NK-92 (cell line): Measurements from ENCODE around the gene CCNQ.
"Not testable (repeated sequence)": the region's sequence is repeated elsewhere in the genome, so short reads cannot be mapped to it uniquely, and the experiment has no call there.

Experiments used
- DNase-seq: peaks from one replicate; lab custom pipeline; 2025; ENCODE audit not compliant: unreplicated experiment; lab: John Stamatoyannopoulos, UW

CCNQ gene

DNA sequence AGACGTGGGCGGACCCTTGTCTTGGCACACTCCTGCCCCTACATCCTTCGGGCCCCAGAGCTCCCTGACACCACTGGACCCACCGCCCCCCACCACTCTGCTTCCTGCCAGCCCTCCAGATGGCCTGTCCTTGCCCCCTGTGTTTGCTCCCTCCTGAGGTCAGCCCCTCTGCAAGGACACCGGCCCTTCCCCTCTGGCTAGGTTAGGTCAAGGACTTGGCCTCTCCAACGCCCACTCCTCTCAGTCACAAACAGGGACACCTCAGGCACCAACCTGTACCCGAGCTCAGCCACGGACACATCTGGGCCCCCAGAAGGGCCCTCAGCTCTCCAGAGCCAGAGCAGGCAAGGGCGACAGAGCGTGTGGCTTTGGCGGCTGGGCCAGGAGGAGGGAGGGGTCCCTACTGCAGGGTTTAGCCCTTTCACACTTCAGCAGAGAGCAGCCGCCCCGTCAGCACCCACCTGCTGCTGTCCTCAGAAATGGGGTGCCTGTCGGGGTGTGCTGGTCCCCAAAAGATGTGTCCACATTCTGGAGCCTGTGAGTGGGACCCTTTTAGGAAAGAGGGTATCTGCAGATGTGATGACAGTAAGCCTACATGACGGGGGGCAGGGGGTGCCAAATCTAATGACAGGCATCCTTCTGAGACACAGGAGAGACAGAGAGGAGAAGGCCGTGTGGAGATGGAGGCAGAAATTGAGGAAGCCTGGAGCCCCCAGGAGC is 24.5 kb upstream of the CCNQ start:
- no peak for DNase-seq

DNA sequence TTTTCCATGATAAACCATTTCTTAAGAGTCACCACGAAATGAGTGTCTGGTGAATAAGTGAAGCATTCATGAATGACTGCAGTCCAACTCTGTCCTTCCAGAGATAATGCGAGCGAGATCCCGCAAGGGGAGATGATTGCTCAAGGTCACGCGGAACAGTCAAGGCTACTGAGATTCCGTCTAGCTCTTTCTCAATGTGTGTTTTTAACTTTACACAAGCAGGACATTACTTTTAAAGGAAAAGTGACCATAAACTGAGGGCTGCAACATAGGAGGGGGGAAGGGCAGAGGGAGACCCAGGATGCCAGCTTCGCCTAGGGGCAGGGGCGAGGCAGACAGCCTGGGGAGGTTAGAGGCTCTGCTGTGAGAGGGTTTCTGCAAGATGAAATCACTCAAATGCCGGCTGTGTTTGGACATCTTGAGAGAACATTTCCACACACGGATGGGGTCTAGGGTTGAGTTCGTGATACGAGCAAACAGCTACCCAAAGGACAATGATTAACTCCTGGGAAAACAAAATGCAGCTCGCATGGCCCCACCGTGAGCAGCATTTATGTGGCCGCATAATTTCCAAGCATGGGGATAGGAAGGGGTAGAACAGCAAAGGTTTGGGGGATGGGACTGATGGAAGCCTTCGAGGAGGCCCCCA is 23.8 kb upstream of the CCNQ start:
- no peak for DNase-seq

DNA sequence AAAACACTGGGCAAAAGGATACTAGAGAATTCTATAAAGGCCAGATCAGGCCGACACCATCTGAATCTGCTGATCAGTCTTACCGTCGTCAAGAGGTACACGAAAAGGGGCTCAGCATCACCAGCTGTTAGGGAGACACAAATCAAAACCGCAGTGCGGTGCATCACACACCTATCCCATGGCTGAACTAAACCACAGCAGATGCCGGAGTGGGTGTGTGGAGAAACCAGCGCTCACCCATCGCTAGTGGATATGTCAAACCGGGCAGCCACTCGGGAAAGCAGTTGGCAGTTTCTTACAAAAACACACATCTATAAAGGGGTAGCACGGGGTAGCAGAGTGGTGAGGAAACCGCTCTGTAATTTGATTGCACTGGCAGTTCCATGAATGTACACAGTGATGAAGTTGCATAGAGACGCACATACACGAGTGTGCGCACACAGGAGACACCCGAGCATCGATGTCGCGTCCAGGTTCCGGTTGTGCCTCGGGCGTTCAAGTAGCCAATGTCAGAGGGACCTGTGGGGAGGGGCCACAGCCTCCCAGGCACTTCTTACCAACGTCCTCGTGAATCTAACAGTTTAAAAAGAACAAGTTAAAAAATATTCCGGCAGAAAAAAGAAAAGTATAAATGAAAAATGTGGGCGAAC is 23.1 kb upstream of the CCNQ start:
- no peak for DNase-seq

DNA sequence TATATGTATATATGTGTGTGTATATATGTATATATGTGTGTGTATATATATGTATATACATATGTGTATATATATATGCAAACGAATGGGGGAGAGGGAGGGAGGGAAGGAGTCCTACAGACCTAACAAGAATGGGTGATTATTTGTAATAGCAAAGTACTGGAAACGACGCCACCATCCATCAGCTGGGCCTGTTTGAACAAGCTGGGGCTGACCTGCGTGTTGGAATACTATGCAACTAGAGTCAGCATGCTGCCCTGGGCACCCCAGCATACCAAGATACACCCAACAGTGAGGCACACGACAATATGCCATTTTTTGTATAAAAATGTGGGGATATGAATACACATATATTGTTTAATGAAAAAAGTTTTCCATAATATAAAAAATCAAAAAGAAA is 21.6 kb upstream of the CCNQ start:
- no peak for DNase-seq

DNA sequence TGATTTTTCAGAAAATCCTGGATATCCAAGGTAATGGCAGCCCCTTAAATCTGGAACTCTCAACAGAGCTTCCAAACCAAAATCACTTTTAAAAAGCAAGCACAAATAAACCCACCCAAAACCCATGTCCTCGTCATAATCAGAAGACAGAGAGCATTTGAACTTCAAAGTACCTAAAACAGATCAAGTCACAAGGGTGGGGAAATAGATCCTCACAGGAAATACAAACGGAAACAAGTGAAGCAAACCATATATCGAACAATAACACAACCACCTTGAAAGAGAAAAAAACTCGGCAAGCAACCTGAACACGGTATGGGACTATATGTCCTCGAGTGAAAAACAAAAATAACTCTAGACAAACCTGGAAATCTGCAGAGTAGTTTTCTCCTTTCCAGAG is 15.9 kb upstream of the CCNQ start:
- DNase-seq, result no peak

DNA sequence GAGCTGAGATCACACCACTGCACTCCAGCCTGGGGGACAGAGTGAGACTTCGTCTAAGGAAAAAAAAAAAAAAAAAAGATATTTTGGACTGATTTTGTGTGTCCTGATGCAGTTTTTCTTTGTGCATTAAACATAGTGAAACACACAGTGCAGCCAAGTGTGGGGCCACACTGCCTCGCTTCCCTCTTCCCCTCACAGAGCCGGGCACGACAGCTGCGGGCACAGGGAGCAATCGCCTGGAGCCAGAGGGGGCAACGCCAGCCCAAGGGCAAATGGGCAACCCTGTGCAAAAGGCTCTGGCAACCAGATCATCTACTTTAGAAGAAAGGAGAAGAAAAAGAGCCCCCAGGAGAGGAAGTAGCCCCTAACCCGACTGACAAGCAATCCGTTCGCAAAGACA is 13.5 kb upstream of the CCNQ start:
- DNase-seq, result no peak

DNA sequence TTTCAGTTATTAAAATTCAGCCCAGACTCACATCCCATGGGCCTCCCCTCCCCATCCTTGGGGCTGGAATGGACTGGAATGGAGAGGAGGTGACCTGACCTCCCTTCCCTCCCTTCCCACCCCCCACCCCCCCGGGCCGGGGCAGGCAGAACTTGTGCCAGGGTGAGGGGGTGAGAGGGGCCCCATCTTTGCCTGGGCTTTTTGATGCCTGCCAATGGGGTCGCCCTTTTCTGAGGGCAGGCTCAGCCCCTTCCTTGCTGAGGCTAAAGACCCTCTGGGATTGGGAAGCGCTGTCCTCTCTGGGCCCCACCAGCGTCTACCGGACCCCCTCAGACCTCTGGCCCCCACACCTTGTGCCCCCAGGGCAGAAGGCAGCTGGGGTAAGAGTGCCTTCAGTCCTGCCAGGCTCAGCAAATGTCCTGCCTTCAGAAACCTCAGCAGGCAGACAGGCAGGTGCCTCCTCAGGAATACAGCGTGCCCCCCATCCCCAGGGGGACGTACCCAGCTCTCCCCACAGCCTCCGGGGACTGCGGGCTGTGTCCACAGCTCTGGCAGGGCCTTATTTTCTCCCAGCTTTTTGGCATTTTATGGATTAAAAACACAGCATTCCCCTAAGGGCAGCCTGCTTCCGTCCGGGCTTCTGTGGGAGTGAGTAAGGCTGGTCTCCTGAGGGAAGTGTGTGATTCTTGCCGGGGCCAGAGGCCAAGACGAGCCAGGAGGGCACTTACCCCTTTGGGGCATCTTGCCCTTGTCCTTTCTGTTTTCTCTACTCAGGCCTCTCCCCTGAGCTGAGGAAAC is 12.6 kb upstream of the CCNQ start:
- DNase-seq, result no peak

DNA sequence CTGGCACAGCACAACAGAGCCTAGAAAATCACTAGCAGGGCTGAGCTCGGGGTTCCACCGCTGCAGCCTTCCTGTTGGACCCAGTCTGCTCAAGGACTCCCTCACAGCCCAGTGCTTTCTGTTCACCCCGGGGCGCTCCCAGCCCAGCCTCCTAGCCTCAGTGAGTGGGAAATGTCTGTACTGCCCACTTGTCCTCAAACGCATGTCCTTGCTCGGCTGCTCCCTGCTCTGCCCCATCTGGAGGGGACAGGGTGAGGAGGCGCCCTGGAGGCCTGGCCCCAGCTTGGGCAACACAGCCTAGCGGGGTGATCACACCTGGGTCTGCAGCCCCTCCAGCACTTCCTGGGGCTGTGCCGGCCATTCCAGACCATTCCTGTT is 11.9 kb upstream of the CCNQ start:
- no peak for DNase-seq

DNA sequence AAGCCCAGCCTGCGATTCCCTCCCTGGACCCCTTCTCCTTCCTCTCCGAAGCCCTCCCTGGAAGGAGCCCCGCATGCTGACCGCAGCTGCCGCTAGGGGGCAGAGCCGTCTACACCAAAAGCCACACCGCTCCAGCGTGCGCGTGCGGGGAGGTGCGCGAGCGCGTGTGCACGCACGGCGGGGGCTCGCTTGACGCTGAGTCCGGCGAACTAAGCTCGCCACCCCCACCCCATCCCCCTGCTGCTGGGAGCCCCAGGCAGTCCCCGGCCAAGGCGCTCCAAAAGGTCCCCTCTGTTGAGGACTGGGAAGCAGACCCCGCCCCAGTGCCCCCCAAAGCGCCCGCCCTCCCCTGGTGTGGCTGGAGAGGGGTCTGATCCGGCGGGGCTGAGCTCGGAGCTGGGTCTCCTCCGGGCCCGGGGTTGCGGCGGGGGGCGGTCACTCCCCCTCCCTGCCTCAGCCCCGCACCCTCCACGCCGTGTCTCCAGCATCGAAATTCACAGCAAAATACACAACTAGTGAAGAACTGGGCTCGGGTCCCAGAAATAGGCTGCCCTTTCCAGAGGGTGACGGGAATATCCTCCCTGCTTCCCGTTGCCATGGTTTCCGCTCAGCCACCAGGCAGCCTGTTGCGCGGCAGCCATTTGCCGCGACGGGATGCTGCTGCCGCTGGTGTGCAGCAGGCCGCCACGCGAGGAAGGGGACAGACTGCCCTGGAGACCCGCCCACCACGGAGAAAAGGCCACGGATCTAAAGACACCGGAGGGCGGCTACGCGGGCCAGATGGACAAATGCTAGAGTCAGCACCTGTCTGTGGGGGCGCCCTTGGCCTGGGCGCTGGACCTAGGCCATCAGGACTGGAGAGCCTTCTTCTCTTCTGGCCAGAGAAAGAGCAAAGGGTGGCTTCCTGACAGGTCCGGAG is 11.2 kb upstream of the CCNQ start:
- no peak for DNase-seq

DNA sequence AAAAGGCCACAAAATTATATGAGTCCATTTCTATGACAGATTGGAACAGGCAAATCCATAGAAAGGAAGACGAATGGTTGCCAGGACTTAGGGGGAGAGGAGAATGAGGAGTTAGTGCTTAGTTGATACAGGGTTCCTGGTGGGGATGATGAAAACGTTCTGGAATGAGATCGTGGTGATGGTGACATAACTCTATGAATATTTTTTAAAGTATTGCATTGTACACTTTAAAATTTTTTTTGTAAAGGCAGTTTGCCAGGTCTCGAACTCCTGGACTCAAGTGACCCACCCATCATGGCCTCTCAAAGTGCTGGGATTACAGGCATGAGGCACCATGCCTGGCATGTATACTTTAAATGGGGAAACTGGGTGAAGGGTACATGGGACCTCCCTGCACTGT is 9.9 kb upstream of the CCNQ start:
- DNase-seq, result no peak

DNA sequence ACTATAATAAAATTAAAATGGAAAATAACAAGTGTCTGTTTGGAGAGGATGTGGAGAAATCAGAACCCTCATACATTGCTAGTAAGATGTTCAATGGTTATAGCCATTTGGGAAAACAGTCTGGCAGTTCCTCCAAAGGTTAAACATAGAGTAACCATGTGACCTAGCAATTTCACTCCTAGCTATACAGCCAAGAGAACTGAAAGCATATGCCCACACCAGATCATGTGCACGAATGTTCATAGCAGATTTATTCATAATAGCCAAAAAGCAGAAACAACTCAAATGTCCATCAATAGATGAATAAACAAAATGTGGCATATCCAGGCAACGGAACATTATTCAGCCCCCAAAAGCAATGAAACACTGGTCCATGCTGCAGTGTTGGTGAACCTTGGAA is 9.4 kb upstream of the CCNQ start:
- DNase-seq, result no peak

DNA sequence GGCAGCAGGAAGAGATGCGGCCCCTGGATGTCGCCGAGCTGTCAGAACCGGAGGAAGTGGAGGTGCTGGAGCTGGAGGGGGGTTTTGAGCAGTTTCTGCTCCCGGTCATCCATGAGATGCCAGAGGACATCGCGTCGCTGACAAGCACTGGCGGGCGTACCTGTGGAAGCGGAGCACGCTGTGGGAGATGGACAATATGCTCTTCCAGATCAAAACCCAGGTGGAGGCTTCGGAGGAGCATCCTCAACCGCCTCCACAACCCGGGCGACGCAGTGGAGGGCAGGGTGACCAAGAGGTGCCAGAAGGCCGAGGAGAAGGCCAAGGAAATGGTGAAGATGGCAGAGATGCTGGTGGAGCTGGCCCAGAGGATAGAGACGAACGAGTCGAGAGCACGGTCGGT is 7.6 kb upstream of the CCNQ start:
- DNase-seq, result no peak

DNA sequence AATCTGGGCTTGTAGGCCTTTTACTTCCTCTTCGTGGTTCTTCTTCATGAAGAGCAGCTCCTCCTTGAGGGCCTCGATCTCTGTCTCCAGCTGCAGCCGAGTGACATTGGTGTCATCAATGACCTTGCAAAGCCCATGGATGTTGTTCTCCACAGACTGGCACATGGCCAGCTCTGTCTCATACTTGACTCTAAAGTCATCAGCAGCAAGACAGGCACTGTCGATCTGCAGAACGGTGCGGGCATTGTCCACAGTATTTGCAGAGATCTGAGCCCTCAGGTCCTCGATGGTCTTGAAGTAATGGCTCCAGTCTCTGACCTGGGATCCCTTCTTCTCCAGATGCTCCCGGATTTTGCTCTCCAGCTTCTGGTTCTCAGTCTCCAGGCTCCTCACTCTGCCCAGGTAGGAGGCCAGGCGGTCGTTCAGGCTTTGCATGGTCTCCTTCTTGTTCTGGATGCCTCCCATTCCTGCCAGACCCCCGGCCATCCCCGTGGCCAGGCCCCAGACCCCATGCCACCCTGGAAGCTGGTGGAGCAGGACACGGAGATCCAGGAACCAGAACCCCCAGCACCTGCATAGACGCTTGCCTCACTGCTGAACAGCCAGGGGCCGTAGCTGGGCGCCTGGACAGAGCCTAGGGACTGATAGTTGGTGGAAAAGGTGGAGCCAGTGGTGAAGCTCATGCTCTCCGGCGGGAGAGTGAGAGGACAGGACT is 5.9 kb upstream of the CCNQ start:
- not testable (repeated sequence) for DNase-seq

DNA sequence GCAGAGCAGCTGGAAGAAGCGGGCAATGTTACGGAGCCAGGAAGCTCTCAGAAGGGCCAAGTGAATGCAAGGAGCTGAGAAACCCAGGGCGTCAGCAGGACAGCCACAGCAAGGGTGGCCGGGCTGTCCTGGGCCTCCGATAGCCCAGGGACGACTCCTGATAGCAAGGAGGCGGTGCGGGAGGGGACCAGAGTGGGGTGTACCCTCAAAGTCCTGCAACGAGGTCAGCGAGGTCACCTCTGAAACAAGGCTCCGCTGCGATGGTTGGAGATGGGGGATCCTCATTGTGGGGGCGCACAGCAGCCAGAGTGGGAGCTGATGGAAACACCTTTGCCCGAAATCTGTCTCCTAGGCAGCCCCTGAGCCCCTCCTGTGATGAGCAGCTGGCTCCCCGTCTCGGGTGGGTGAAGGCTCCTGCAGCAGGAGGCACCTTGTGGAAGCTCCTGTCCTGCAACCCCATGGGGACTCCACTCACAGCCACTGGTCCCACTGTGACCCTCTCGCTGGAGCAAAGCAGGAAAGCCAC is 4.3 kb upstream of the CCNQ start:
- no peak for DNase-seq

DNA sequence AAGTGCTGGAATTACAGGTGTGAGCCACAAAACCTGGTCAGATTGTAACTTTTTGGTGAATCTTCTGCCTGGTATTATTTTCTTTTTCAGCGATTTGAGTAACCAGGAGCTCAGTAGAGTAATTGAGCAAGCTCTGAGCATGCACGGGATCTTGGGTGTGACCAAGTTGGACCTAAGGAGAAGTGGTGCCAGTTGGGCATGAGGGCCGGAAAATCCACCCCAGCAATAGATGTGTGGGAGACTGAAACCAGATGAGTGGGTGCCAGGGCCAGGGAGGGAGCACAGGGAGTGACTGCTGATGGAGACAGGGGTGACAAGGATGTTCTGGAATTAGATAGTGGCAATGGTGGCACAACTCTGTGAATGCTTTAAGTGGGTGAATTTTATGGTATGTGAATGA is 3.7 kb upstream of the CCNQ start:
- DNase-seq, result no peak

DNA sequence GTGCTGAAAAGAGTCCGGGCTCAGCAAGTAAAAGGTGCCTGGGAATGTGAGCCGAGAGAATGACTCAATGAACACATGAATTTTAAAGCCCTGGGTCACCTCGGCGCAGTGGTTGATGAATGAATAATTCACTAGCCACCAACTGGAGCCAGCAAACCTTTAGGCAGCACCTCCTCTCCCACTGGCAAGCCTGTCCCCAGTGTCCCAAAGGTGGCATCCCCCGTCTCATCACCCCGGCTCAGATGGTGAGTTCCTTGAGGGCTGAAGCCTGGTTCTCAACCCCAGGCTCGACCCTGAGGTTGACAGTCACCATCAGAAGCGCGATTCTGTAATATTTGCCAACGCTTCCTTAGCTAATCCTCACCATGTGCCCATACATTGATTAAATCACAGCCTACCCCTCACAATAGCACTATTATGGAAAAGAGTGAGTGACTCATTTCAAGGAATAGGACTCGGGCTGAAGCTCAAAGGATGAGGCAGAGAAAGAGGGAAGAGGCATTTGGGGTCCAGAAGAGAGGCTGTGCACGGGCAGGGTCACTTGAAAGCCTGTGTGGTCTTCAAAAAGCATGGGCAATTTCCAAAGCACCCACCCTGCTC is 2.7 kb upstream of the CCNQ start:
- no peak for DNase-seq

DNA sequence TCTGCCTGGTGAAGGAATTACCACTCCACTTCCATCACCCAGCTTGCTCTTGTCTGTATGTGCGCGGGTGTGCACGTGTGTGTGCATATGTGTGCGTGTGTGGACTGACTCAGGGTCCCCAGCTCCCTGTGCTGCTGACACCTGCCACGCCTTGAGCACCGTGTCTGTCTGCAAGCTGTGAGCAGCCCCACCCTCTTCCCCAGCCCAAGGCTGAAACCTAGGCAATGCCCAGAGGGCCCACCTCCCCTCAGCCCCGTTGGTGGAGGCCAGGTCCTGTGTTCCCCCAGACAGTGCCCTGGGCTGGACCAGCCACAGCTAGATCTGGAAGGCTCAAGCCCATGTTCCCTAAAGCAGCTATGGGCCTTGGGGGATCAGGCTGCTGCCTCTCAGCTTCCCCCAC is 2.0 kb upstream of the CCNQ start:
- no peak for DNase-seq

DNA sequence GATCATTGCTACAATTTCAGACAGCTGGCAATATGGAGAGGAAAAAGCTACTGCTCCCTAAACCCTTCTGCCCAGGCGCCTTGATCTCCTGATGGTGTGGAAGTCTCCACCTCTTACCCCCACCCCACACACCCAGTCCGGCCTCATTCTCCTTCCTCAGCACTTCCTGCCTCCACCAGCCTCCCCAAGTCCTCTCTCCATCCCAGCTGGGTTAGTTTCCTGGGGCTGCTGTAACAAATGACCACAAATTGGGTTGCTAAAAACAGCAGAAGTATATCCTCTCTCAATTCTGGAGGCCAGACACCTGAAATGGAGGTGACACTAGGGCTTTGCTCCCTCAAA is 1.1 kb upstream of the CCNQ start:
- no peak for DNase-seq

DNA sequence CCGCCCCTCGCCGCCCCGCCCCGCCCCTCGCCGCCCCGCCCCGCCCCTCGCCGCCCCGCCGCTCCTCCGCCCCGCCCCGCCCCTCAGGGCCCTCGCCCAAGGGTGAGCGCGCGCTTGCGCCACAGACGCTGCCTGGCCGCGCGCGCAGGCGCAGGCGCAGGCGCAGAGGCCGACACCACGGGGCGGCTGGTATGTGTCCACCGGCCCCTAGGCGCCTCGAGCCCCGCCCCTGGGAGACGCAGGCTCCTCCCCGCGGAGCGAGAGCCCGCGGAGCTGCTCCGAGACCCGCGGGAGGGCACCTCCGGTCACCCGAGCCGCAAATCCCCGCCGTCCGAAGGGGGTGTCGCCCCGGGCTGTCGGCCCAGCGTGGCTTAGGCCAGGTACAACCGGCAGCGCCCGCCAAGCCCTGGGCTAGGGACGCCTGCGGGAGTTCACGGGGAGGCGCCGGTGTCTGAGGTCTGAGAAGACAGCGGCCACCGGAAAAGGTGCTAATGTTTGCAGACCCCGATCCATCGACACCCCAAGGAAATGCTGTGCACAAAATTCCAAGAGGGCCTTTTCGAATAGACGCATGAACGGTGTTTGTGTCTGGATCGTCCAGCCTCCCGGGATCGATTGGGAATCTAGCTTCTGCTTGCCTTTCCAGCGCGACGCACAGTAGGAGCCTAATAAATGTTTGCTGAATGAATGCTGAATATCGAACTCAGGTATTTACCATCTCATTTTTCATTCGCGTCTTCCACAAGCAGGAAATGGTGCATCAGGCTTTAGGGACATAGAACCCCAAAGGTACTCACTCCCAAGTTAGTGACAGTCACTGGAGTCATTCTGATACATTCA is 473 bp upstream of the CCNQ start:
- DNase-seq, result peak; percentile 6
